Mucosa of gallbladder (tissue), 1 donor: ENCODE data around the gene COG5. TPM values are rescaled to one million over a fixed set of nuclear protein-coding genes. Genes with fewer than 3 reads are reported as not detected.

Experiments
- DNase-seq: peaks from one replicate; pipeline ENCODE4 v3.0.0-alpha.2; 2020; ENCODE audit warnings: low spot score
- total RNA-seq: library from RNA; stranded (reverse); gene quantifications from one replicate; pipeline ENCODE4 v1.2.1, GENCODE V29; 2021
- donor health status: DM: no; HTN: no; CAD: no.

The COG5 gene
- 34.6 TPM for total RNA-seq

DNA sequence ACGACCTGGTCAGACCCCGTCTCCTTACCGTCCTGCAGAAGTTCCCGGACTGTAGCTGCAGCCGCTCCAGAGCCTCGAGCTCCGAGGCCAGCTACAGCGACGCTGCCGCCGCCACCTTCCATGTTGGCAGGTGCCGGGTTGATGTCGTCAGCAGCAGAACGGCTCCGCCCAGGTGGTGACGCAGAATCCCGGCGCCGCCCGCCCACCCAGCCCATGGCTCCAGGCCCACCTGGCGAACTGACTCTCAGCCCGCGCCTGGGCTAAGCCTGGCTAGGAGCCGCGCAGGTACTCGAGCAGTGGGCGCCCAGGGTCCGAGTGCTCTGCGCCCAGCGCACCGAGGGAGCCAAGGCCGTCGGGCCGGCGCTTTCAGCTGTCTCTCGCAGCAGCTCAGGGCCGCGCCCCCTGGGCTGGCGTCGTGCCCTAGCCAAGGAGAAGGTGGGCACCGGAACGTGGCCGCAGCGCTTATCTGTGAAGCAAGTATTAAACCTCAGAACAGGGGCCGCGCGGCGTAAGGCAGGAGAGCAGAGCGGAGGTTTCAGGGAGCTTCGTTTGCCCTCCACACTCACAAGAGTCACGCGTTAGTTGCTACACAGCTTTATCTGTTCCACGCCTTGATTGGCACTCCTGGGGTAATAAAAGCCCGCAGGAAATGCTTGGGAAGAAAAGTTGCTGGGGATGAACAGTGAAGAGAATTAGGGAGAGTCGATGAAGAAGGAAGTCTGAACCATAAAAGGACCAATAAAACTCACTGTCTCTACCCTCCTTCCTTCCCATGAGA is at the start of gene COG5, which contains the start of gene DUS4L:
TSS of gene COG5 (minus strand) at position 146 of the 778 bp plus-strand sequence. CDS start at position 122, 24 bp downstream.
TSS of gene DUS4L (plus strand) at position 197 of the 778 bp plus-strand sequence. CDS start 3,100 bp downstream, outside the sequence.
- peak; percentile 86 for DNase-seq

DNA sequence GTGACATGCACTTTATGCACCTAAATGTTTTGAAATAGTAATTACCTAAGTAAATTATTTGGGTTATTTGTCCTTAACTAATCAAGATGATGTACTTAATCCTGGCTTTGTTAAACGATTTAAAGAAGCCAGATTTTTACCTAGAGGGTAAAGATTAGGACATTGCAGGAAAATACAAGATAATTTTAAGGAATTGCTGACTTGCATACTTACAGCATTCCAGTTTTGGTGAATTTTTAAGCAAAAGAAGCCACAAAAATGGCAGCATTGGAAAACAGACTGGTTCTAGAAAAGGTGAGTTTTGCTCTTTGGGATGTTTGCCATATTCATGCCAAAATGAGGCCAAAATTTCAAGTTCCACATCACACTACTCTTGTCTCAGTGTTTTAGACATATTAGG is 49.7 kb upstream of the COG5 start:
- no peak for DNase-seq

DNA sequence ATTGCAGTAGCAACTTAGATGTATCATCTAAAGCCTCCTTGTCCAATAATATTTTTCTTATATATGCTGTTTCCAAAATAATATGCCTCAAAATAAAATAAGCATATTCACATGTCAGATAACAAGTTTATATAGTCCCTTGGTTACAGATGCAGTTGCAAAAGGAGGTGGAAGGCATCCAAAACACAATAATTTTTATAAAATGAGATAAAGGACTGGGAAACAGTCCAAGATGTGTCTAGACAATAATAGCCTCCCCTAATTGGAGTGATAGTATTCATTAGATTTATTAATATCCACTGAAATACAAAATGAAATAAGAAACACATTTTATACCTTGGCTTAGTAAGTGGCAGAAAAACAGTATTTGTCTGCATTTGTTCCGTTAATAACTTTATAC is 46.6 kb upstream of the COG5 start:
- DNase-seq: no peak

DNA sequence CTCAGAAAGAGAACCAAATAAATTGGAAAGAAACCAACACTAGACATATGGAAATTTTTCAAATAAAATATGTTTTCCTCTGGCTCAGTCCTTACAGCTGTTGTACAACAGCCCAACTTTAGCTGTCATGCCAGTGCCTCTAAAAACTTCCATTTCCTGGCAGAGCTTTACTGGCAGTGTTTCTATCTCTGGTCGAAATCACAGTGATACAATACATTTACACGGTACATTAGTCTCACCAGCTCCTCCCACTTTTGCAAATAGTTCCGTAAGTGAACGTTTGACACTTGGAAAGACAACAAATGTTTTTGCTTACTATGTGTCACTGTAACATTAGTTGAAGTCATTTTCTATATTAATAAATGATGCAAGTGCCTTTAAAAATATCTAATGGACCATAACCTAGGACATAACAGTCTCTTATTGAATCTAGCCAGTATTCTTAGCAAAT is 46.1 kb upstream of the COG5 start:
- no peak for DNase-seq

DNA sequence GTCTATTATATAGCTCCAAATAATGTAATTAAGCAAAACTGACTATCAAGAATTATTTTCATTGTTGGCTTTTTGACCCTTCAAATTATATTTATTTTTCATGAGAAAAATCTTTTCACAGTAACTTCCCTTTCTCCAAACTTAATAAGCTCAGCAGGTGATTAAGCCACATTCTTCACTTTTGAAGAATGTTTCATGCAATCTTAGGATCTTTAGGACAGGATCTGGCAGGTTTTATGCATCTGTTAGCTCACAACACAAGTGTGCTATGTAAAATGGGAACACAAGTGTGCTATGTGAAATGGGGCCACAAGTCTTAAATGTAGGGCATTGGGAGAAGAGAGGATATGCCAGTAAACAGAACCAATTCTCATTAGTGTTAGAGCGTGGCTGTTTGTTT is 42.6 kb upstream of the COG5 start:
- DNase-seq: no peak

DNA sequence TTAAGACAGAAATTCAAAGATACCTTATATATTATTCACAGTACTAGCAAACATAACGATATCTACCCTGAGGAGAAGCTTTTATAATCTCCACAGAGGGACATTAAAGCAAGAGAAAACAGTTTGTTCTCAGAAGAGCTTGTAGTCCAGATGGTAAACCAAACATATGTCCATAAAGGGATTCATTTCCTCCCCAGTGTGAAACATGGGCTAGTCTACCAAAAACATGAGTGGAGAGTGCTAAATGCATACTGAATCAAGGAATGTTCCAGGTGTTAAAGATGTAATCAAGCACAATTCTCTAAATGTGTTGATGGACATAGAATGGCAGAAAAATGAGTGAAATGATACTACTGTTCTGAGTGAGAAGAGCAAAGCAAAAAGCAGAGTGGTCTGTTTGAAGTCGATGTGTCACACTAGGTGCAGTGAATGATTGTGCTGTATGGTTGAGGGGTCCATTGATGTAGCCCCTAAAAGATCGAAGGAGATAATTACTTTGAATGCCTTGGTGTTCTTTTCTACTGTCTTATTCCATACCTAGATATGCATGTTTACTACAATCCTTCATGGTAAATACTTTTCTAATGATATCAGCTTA is 41.6 kb upstream of the COG5 start:
- DNase-seq: no peak

DNA sequence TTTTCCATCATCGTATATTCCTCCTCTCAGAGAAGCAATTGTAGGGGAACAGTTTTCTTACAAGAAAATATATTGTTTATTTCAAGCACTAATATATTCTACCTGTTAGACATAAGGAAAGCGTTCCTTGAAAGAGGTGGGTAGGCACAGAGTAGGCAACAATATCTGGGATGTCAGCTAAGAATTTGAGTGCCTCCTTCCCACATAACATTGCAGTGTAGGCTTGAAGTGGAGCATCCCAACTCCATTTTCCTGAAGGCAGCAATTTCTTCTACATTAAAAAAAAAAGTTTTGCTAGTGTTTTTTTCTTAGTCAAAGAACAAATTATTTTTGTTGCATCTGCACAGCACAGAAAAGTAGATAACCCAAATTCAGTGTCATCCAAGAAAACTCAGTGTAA is 37.1 kb upstream of the COG5 start:
- no peak for DNase-seq

DNA sequence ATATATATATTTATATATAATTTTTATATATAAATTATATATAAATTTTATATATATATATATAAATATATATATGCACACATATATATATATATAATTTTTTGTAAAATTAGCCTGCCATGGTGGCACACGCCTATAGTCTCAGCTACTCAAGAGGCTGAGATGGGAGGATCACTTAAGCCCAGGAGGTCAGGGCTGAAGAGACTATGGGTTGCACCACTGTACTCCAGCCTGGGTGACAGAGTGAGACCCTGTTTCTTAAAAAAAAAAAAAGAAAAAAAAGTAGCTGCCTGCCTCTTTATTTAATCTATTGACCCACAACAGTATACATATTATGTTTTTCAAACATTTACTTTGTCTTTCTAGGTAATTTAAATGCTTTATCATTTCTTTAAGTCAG is 35.5 kb upstream of the COG5 start:
- DNase-seq: no peak

DNA sequence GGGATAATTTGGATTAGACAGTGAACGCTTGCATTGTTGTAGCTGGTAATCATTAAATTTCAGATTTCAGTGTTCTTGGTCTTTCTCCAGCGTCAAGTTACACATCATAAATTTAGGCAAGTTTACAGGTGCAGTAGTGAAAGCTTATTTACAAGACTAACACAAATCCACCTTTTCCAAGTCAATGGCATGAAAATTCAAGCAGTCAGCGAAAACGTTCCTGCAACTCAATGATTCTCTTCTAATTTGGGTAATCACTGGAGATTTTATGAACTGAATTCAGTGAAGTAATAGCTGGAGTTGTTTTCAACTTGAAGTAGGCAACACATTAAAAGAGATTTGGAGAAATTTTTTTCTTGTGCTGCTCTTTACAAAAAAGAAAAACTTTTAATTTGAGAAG is 34.2 kb upstream of the COG5 start:
- no peak for DNase-seq

DNA sequence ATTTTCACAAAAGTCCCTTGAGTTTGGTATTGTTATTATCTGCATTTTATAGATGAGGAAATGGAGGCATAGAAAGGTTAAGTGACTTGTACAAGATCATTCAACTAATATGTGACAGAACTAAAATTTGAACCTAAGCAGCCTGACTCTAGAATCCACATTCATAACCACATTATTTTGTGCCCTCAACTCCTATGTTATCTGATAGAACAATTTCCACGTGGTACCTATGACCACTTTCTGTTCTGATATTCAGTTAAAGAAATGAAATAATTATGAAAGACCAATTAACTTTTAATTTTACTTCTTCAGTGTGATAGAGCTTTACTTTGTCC is 33.8 kb upstream of the COG5 start:
- DNase-seq: no peak

DNA sequence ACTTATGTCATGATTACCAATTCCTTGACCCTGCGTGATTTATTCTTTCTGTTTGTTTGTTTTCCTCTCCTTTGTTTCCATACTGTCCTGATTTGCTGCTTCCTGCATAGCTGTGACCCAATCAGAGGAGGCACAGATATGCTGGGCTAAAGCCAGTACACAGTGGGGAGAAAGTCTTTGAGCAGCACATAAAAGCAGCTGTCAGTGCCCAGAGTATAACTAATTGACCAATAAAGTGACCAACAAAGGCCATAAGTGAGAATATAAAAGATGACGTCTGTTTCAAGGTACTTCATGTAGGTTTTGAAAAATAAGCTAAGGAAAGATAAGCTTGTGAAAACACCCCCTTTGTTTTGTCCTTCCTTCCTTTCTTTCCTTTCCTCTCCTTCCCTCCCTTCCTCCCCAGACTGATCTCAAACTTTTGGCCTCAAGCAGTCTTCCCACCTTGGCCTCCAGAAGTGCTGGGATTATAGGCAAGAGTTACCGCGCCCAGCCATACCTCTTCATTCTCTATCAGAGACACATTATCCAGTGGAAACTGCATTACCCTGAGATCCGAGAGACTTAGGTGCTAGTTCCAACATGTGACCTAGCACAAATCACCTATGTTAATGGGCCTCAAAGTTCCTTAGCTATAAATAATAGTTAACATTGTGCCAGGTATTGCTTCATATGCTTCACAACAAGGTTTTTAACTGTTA is 33.3 kb upstream of the COG5 start:
- no peak for DNase-seq

DNA sequence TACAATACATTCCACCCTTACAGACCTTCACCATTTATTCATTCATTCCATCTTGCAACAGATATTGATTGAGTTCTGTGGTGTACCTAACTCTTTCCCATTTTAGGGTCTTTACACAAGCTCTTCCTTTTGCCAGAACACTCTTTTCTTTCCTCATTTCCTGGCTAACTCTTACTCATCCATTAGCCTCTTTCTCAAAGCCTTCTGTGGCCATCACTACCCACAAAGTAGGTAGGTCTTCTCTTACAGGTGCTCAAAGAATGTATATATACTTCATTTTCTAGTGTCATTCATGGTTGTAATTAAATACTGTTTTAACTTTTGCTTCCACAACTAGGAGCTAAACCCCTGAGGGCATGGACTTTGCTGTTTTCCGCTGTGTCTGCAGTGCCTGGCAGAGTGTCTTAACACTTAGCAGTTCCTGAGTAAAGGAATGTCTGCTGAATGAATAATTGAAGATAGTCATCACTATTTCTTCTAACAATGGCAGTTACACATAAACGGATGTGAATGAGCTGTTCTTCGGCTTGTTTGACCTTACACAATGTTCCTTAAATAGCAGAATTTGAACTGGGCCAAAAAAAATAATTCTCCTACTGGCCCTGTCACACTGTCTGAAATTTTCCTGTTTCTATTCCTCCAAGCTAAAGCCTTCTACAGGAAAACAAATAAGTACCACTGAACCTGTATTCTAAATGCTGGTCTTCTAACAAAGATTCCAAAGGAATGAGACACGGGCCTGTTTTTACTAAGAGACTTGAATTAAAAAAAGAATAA is 31.4 kb upstream of the COG5 start:
- DNase-seq: no peak

DNA sequence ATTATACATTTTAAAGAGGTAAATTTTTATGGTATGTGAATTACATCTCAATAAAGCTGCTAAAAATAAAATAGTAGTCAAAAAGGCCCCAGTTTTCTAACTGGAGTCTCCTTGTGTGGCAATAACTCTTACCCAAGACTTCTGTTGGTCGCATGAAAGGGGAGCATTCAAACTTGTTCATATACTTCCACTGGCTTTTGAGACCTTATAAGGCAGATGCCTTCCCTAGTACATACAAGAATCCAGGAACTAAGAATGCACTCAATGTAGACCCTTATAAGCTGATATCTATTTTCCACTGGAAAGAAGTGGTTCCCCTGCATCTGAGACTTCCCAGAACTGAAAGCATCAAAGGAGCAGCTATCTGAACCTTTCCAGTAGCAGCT is 29.3 kb upstream of the COG5 start:
- no peak for DNase-seq

DNA sequence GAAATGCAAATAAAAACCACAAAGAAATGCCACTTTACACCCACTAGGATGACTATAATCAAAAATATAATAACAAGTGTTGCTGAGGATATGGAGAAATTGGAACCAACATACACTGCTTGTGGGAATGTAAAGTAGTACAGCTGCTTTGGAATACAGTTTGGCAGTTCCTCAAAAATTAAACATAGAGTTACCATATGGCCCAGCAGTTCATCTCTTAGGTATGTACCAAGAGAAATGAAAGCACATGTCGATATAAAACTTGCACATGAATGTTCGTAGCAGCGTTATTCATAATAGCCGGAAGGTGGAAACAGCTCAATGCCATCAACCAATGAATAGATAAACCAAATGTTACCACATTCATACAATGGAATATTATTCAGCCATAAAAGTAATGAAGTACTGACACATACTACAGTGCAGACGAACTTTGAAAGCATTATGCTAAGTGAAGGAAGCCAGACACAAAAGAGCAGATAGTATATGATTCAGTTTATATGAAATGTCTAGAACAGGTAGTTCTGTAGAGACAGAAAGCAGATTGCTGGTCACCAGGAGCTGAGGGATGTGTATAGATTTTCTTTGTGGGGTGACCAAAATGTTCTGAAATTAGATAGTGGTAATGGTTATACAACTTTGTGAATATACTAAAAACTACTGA is 28.8 kb upstream of the COG5 start:
- DNase-seq: no peak

DNA sequence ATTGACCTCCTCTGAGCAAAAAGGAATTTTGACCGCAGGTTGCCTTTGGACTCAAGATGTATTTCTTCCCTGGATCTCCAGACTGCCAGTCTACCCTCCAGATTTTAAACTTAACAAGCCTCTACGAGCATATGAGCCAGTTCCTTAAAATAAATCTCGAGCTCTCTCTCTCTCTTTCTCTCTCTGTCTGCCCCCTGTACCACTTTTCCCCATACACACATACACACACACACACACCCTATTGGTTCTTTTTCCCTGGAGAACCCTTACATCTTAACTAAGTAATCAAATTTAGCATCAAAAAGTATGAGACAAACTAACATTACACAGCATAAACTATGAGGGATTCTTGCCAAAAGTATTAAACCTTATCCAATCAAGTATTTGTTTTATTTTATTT is 27.7 kb upstream of the COG5 start:
- no peak for DNase-seq

DNA sequence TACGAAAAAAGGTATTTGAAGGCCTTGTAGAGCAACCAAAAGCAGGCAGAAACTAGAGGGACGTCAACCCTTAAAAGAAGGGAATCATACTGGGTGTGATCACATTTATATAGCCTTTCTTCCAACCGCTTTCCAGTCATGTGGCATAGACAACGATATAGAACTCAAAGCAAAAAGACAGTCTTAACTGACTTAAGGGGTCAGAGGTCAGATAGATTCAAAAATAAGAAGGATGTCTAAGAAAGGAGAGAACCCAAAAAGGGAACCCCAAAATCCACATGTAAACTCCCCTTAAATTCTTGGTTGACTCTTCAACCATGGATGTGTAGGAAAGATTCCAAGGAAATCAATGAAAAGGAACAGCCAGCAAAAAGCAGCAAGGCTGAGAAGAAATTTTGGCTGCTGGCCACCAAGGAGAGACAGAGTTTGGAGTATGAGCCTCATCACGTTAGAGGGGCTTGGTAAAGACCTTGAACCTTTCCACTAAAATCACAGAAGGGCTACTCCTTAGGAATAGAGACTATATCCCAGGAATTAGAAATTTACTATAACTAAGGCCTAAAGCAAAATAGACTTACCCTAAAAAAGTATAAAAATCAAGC is 24.9 kb upstream of the COG5 start:
- DNase-seq: no peak

DNA sequence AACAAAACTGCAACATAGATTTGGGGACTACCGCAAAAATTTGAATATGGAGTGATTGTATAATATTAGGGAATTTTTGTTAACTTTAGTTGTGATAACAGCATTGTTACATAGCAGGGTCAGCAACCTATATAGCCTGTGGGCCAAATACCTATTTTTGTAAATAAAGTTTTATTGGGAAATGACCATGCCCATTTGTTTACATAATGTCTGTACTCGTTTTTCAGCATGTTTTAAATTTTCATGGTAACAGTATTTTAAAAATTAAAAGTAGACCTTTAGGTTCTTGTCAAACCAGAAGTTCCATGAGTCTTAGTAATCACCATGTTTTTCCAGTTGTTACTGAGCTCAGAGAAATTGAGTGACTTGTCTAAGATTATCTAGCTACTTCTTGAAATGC is 21.0 kb upstream of the COG5 start:
- no peak for DNase-seq

DNA sequence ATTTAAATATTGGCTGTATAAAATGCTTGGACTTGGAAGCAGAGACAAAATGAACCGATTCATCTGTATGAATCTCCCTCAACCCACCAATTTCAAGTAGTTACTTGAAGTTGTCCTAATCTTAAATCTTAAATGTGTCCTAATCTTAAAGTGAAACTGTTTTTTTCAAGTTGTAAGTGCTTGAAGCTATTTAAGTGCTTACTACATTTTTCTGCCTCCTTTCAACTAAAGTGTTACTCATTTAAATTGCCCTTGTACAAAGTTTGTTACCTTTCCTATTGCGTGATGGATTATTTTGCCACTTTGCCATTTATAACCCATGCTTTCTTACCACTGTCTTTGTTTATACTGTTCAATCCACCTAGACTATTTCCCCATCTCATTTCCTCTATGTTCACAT is 19.2 kb upstream of the COG5 start:
- no peak for DNase-seq

DNA sequence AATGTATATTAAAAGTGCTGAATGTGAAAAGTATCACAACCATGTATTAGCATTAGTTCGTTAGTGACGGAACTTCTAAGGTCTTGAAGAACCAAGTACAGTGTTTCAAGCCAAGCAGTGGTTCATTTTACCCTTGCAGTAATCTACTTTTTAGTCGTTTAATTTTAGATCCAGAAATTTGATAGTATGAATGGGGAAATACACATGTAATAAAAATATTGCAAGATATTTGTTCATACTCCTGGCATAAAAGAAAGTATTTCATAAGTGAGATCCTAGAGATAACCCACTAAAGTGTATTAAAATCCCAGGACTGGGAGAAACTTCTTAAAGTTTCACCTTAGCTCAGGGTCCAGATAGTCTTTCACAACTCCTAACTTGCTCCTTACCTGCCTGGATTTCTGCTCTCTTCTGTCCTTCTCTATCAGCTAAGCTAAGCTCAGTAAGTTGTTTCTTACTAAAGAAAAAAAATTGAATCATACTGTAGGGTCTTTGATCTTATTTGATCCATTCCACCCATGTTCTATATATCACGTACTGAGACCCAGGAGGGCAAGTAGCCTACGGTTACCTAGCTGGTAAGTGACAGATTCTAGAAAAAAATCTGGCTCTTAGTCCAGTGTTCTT is 17.8 kb upstream of the COG5 start:
- no peak for DNase-seq

DNA sequence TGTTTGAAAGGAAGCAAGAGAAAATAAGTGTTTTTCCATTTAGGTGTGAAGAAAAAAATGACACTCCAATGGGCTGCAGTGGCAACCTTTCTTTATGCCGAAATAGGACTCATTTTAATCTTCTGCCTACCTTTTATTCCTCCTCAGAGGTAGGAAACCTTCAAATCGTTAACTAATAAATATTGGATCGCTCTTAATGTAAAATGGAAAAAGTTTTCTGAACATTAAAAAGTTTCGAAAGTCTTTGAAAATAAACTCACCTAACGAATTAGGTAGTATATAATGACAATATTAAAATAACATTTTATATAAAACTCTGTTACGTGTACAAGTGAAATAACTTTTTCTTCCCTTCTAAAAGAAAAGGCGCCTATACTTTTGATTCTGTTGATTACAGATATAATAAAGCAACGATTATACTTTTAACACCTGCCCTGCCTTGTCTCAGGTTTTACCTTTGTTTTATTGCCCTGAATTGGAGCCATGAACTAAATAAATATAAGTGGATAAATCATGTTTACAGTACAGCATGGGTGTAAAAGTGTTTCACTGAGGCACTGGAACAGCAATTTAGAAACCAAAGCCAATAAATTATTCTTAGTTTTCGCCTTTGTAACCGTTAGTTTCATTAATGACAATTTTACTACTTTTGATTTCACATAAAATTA is 17.1 kb upstream of the COG5 start:
- no peak for DNase-seq
